ENCODE results near the gene RAD51B.
"Not testable (repeated sequence)": the region's sequence is repeated elsewhere in the genome, so short reads cannot be mapped to it uniquely, and the experiment has no call there.

The RAD51B gene

GRCh38 chr14:68167383-68168087 is 348.0 kb downstream of the RAD51B start:
- no peak for FAIRE-seq
- DNase-seq (ENCODE audit: low spot score) = no peak

GRCh38 chr14:68168460-68169109 is 349.0 kb downstream of the RAD51B start:
- no peak for DNase-seq (ENCODE audit: low spot score)

GRCh38 chr14:68172216-68172615 is 352.6 kb downstream of the RAD51B start:
- FAIRE-seq (no peak), DNase-seq (ENCODE audit: low spot score) (peak; percentile 55)

More at GRCh38 chr14:68168460-68169109, 349.0 kb downstream of the RAD51B start:
- FAIRE-seq = no peak

- DNase-seq (ENCODE audit: low spot score) (peak; percentile 88), FAIRE-seq (peak; percentile 95)
Measured at GRCh38 chr14:68172627-68173026, 353.0 kb downstream of the RAD51B start.

- peak; percentile 76 for FAIRE-seq
- DNase-seq (ENCODE audit: low spot score) = peak; percentile 49
Measured at GRCh38 chr14:68173227-68173972, 353.8 kb downstream of the RAD51B start.

GRCh38 chr14:68174446-68174845 is 354.9 kb downstream of the RAD51B start:
- peak; percentile 63 for DNase-seq (ENCODE audit: low spot score)
- FAIRE-seq = peak; percentile 83

GRCh38 chr14:68176687-68177086 is 357.1 kb downstream of the RAD51B start:
- DNase-seq (ENCODE audit: low spot score) (no peak), FAIRE-seq (no peak)

- no peak for DNase-seq (ENCODE audit: low spot score)
- FAIRE-seq = no peak
Measured at GRCh38 chr14:68177728-68178127, 358.1 kb downstream of the RAD51B start.

GRCh38 chr14:68178282-68178681 is 358.7 kb downstream of the RAD51B start:
- FAIRE-seq (no peak), DNase-seq (ENCODE audit: low spot score) (no peak)

- DNase-seq (ENCODE audit: low spot score) = peak; percentile 42
- FAIRE-seq = peak; percentile 65
Measured at GRCh38 chr14:68181519-68182326, 362.1 kb downstream of the RAD51B start.

- DNase-seq (ENCODE audit: low spot score) (no peak), FAIRE-seq (no peak)
Measured at GRCh38 chr14:68182492-68182891, 362.9 kb downstream of the RAD51B start.

- not testable (repeated sequence) for DNase-seq (ENCODE audit: low spot score); FAIRE-seq
Measured at GRCh38 chr14:68186500-68187276, 367.1 kb downstream of the RAD51B start.

GRCh38 chr14:68188174-68188573 is 368.6 kb downstream of the RAD51B start:
- DNase-seq (ENCODE audit: low spot score) (no peak), FAIRE-seq (no peak)

- no peak for FAIRE-seq
Measured at GRCh38 chr14:68190032-68190431, 370.5 kb downstream of the RAD51B start.

GRCh38 chr14:68191567-68192321 is 372.2 kb downstream of the RAD51B start:
- peak; percentile 93 for FAIRE-seq
- peak; percentile 87 for DNase-seq (ENCODE audit: low spot score)

More at GRCh38 chr14:68190032-68190431, 370.5 kb downstream of the RAD51B start:
- DNase-seq (ENCODE audit: low spot score) = no peak

GRCh38 chr14:68192935-68193334 is 373.4 kb downstream of the RAD51B start:
- FAIRE-seq (no peak), DNase-seq (ENCODE audit: low spot score) (no peak)

GRCh38 chr14:68193970-68194681 is 374.5 kb downstream of the RAD51B start:
- FAIRE-seq (no peak), DNase-seq (ENCODE audit: low spot score) (no peak)

- no peak for FAIRE-seq
- no peak for DNase-seq (ENCODE audit: low spot score)
Measured at GRCh38 chr14:68195126-68195525, 375.5 kb downstream of the RAD51B start.

Data from RCC 7860 (cell line).